NCI-H524 treated with DMSO at 0.1 percent for 48 hours (cell line): ENCODE results near the gene HLA-DOB.
A peak's percentile ranks its signal among the peaks of the same experiment; 100 is the strongest.
"Not testable (repeated sequence)": the region's sequence is repeated elsewhere in the genome, so short reads cannot be mapped to it uniquely, and the experiment has no call there.

ENCODE experiments used
- DNase-seq: peaks from one replicate; lab custom pipeline; 2025; lab: John Stamatoyannopoulos, UW

Gene HLA-DOB

DNA sequence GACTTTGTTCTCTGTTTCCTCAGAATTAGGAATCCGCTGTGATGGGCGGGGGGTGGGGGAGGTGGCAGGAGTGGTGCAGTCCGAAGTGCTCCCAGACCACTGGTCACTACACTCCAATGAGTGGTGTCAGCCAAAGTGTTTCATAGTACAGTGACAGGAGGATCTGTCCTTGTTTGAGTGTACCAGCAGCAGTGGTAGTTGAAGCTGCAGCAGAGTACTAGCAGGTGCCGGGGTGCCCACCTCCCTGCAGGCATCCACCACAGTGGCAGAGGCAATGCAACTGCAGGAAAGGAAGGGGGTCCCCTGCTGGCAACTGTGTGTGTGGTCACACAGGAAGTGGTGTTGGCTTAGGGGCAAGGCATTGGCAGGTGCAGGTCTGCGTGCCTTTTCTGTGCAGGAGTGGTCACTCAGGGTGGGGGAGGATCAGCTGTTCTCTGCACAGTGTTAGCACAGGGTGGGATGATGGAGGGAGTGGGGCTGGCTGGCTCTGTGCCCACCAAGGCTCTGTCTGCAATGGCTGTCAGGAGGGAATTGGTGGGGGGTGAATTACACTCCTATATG, 9.7 kb downstream of the HLA-DOB start:
- no peak for DNase-seq

- DNase-seq = not testable (repeated sequence)
These were observed 11.4 kb downstream of the HLA-DOB start for GRCh38 chr6:32805404-32805803.

GRCh38 chr6:32803416-32803815, 13.4 kb downstream of the HLA-DOB start:
- no peak for DNase-seq

- no peak for DNase-seq
These were observed 17.1 kb downstream of the HLA-DOB start for GRCh38 chr6:32799740-32800139.

DNA sequence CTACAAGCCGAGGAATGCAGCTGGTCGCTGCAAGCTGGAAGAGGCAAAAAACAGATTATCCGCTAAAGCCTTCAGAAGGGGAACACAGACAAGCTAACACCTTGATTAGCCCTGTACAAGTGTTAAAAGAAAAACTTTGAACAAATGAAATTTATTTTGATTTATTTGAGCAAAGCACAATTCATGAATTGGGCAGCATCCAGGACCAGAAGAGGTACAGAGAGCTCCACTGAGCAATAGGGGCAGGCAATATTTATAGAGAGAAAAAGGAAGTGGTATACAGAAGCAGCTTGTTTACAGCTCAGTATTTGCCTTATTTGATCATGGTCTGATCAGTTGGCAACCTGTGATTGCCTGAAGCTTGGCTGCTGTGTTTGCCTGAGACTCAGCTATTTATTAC, 17.6 kb downstream of the HLA-DOB start:
- no peak for DNase-seq

- DNase-seq = peak; percentile 3
These were observed 19.7 kb downstream of the HLA-DOB start for GRCh38 chr6:32796848-32797776.

DNA sequence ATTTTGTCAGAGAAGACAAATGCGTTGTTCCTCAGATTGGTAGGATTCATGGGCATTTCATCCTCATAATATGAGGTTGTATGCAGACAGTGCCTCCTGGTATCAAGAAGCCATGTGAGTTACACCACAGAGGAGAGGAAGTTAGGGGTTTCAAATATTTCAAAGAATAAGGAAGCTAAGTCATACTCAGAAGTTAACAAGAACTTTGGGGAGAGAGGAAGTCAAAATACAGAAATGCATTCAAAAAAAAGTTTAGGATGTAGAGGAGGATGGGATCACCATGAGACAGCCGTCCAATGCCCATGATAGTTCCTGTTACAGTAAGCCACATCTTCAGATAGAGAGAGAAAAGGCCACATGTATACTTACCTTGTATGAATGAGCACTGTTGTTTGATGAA, 22.3 kb downstream of the HLA-DOB start:
- no peak for DNase-seq

DNA sequence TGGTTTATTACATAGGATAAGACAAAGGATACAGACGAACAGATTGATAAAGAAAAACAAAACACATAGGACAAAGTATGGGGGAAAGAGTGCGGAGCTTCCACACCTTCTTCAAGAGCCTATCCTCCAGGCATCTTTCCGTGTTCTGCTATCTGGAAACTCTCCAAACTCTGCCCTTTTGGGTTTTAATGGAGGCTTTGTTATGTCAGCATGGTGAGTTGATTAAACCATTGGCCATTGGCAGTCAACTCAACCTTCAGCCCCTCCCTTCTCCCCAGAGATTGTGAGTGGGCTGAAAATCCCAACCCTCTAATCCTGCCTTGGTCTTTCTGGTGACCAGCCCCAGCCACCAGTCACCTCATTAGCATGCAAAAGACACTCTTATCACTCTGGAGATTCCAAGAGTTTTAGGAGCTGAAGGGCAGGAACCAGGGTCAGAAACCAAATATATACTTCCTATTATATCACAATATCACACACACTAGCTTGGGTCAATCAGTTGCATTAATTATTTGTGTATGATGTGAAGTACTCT, 23.8 kb downstream of the HLA-DOB start:
- no peak for DNase-seq

- no peak for DNase-seq
These were observed 26.5 kb downstream of the HLA-DOB start for GRCh38 chr6:32790306-32790705.

DNA sequence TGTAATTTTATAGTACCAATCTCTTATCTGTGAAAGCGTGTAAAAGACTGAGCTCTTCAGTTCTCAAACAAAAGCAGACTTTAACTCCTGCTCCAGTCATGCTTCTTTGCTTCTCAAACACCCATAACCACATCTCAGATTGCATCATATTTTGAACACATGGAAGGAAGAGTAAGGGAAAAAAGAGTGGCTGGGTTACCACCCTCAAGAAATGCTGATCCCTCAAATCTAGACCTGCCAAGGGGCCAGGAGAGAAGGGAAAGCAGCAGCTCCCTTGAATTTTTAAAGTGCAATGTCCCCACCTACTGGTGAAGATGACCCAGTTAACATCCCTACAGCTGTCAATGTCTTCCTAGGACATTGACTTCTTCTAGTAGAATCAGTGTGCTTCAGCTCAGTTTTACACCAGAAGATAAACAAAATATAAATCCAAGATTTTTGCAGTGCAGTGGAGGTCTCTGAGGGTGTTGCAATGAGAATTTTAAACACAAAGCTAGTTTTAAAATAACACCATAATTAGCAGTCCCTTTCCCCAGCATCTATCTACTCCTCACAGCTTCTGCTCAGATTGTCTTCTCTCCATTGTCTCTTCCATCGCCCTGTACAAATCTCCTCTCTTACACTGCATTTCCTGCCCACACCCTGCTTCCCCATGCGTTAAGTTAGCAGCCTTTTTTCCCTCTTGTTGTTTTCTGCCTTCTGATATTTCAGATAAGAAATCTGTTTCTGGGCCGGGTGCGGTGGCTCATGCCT, 30.8 kb downstream of the HLA-DOB start:
- DNase-seq = peak; percentile 14

- DNase-seq = not testable (repeated sequence)
These were observed 33.9 kb downstream of the HLA-DOB start for GRCh38 chr6:32782923-32783322.

- DNase-seq = no peak
These were observed 37.8 kb downstream of the HLA-DOB start for GRCh38 chr6:32779036-32779435.

DNA sequence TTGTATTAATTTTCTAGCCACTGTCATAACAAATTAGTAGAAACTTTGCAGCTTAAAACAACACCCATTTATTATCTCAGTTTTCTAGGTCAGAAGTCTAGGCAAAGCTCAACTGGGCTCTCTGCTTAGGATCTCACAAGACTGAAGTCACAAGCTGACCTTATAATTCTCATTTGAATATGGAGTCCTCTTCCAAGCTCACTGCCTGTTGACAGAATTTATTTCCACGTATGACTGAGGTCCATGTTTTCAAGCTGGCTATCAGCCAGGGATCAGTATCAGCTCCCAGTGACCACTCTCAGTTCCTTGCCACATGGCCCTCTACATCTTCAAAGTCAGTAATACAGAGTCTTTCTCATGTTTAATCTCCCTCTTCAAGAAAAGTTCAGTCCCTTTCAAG, 41.7 kb downstream of the HLA-DOB start:
- no peak for DNase-seq

DNA sequence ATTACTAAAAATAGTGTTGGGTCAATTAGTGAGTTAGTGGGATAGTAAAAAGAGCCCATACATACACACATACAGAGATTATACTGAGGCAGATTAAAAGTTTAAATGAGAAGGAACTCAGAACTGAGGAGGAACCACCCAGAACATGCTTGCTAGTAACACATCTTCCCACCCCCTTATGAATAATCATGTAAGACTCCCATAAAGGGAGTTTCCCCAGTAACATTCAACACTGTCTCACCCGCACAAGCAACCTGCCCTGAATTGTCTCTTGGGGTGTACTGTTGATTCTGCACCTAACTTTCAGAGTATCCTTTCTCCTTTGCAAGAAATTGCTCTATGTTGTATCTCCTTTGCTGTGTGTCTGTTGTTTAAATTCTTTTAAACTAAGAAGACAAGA, 42.4 kb downstream of the HLA-DOB start:
- DNase-seq = no peak

GRCh38 chr6:32772656-32773055, 44.1 kb downstream of the HLA-DOB start:
- DNase-seq = no peak

GRCh38 chr6:32764048-32764447, 52.8 kb downstream of the HLA-DOB start:
- no peak for DNase-seq

- no peak for DNase-seq
These were observed 53.4 kb downstream of the HLA-DOB start, which contains the start of gene HLA-DQB2 for GRCh38 chr6:32763421-32763820. Gene HLA-DQB2, minus strand, starts transcription at chr6:32763532. Its CDS starts 62 bp downstream, at chr6:32763470.
